HEK293 (cell line): ENCODE results near the gene ZFP3.

Source experiments
- CTCF ChIA-PET: fragments of 350-600 bp; formaldehyde crosslinking; extraction: SDS; loops from one replicate; lab custom pipeline; 2021; ENCODE audit warnings: antibody characterized with exemption; lab: Yijun Ruan, JAX
- POLR2A ChIA-PET: fragments of 300-600 bp; formaldehyde crosslinking; extraction: SDS; loops from one replicate; lab custom pipeline; 2020; ENCODE audit warnings: antibody characterized with exemption, inconsistent platforms; lab: Yijun Ruan, JAX
- H3K27ac ChIP-seq: fragments of 200-500 bp; sonication (Bioruptor generic); 2 replicates; pipeline ENCODE4 v1.5.1; 2014; ENCODE audit warnings: low read depth, low read length, control low read depth, inconsistent platforms; ENCODE audit errors: extremely low read depth
- H3K36me3 ChIP-seq, 2 experiments: fragments of 200-500 bp in 1 of 2; sonication (Bioruptor generic) in 1 of 2; 1 replicate in 1 of 2; 2 replicates in 1 of 2; pipeline ENCODE4 v1.5.1; 2014 to 2017; ENCODE audit warnings: inconsistent platforms in 2 of 2, low read length in 2 of 2; ENCODE audit not compliant: control insufficient read depth in 2 of 2, insufficient read depth in 1 of 2
- H3K4me1 ChIP-seq: fragments of 200-500 bp; sonication (Bioruptor generic); 2 replicates; pipeline ENCODE4 v1.5.1; 2014; ENCODE audit warnings: mild to moderate bottlenecking, low read length, inconsistent platforms; ENCODE audit not compliant: control insufficient read depth, insufficient read depth
- H3K4me3 ChIP-seq: 2 replicates; pipeline ENCODE4 v1.5.1; 2011; ENCODE audit warnings: low read depth, mild to moderate bottlenecking, control low read depth, low read length, moderate library complexity
- H3K9me3 ChIP-seq: fragments of 200-500 bp; sonication (Bioruptor generic); 2 replicates; pipeline ENCODE4 v1.5.1; 2014; ENCODE audit warnings: low read depth, low read length, inconsistent platforms; ENCODE audit not compliant: control insufficient read depth, insufficient read depth
- GFI1B ChIP-seq: fragments of 450-650 bp; formaldehyde crosslinking; IDR thresholded peaks from 2 replicates; pipeline ENCODE4 v1.5.1; 2016; ENCODE audit warnings: missing biosample characterization, missing genetic modification characterization
- PRDM1 ChIP-seq: fragments of 450-650 bp; formaldehyde crosslinking; IDR thresholded peaks from 2 replicates; pipeline ENCODE4; 2016; ENCODE audit warnings: missing biosample characterization, missing genetic modification characterization
- RBAK ChIP-seq: fragments of 450-650 bp; formaldehyde crosslinking; IDR thresholded peaks from 2 replicates; pipeline ENCODE4 v1.5.1; 2016; ENCODE audit warnings: missing biosample characterization, missing genetic modification characterization
- SCRT2 ChIP-seq: fragments of 450-650 bp; formaldehyde crosslinking; IDR thresholded peaks from 2 replicates; pipeline ENCODE4 v1.5.1; 2016; ENCODE audit warnings: missing biosample characterization, missing genetic modification characterization
- SP2 ChIP-seq: fragments of 450-650 bp; formaldehyde crosslinking; IDR thresholded peaks from 2 replicates; pipeline ENCODE4 v1.5.1; 2016; ENCODE audit warnings: missing biosample characterization, missing genetic modification characterization
- ZNF133 ChIP-seq: fragments of 450-650 bp; formaldehyde crosslinking; IDR thresholded peaks from 2 replicates; pipeline ENCODE4 v1.5.1; 2016; ENCODE audit warnings: missing biosample characterization, missing genetic modification characterization
- ZNF2 ChIP-seq: fragments of 450-650 bp; formaldehyde crosslinking; IDR thresholded peaks from 2 replicates; pipeline ENCODE4 v1.5.1; 2016; ENCODE audit warnings: missing biosample characterization, missing genetic modification characterization
- ZNF23 ChIP-seq: fragments of 450-650 bp; formaldehyde crosslinking; IDR thresholded peaks from 2 replicates; pipeline ENCODE4 v1.5.1; 2016; ENCODE audit warnings: missing biosample characterization, missing genetic modification characterization, borderline replicate concordance
- ZNF350 ChIP-seq: fragments of 450-650 bp; formaldehyde crosslinking; IDR thresholded peaks from 2 replicates; pipeline ENCODE4 v1.5.0; 2017; ENCODE audit warnings: missing biosample characterization, mild to moderate bottlenecking, missing genetic modification characterization
- ZNF354C ChIP-seq: fragments of 450-650 bp; formaldehyde crosslinking; IDR thresholded peaks from 2 replicates; pipeline ENCODE4 v1.5.1; 2016; ENCODE audit warnings: missing biosample characterization, missing genetic modification characterization, low read depth, borderline replicate concordance
- ZNF473 ChIP-seq: fragments of 450-650 bp; formaldehyde crosslinking; IDR thresholded peaks from 2 replicates; pipeline ENCODE4 v1.5.1; 2017; ENCODE audit warnings: missing biosample characterization, missing genetic modification characterization
- ZNF521 ChIP-seq: fragments of 450-650 bp; formaldehyde crosslinking; IDR thresholded peaks from 2 replicates; pipeline ENCODE4 v1.5.1; 2017; ENCODE audit warnings: missing biosample characterization, mild to moderate bottlenecking, missing genetic modification characterization
- ZNF660 ChIP-seq: fragments of 450-650 bp; IDR thresholded peaks from 2 replicates; pipeline ENCODE4 v1.5.1; 2018; ENCODE audit warnings: missing biosample characterization, mild to moderate bottlenecking, missing genetic modification characterization
- ZNF768 ChIP-seq: fragments of 450-650 bp; formaldehyde crosslinking; IDR thresholded peaks from 2 replicates; pipeline ENCODE4 v1.5.1; 2018; ENCODE audit warnings: missing biosample characterization, mild to moderate bottlenecking, missing genetic modification characterization
- TF ChIP-seq, protein P1 (sequence below): fragments of 450-650 bp; IDR thresholded peaks from 2 replicates; pipeline ENCODE4 v1.5.1; 2018; ENCODE audit warnings: missing biosample characterization, missing genetic modification characterization
- TF ChIP-seq, protein P2 (sequence below): fragments of 450-650 bp; formaldehyde crosslinking; IDR thresholded peaks from 2 replicates; pipeline ENCODE4 v1.5.1; 2016; ENCODE audit warnings: missing biosample characterization, missing genetic modification characterization
- TF ChIP-seq, protein P3 (sequence below): fragments of 450-650 bp; IDR thresholded peaks from 2 replicates; pipeline ENCODE4 v1.5.1; 2018; ENCODE audit warnings: missing biosample characterization, mild to moderate bottlenecking, missing genetic modification characterization
- TF ChIP-seq, protein P4 (sequence below): fragments of 450-650 bp; formaldehyde crosslinking; IDR thresholded peaks from 2 replicates; pipeline ENCODE4 v1.5.1; 2017; ENCODE audit warnings: missing biosample characterization, missing genetic modification characterization

The ZFP3 gene

DNA sequence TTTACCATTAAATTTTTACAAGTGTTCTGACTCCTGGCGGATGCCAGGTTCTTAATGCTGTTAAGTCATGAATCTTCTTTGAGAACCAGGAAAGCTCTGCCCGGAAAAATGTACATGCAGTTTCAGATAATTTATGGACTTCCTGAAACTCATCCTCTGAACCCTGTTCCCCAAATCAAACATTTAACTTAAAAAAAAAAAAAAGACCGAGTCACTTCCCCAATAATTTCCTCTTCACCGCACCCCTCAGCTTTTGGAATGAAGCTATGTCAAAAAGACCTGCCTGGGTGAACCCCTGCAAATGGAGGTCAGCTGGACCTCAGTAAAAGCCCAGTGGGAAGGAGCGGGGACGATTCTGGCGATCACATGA is 18.4 kb downstream of the ZFP3 start:
- no peak overlapping the region for H3K4me3 ChIP-seq
- H3K36me3 ChIP-seq: no peaks in the 10 kb centered on the region
- no peak overlapping the region for H3K27ac ChIP-seq
- H3K9me3 ChIP-seq: peaks cover 3% of the 10 kb centered on the region
- CTCF ChIA-PET: interaction anchor here (0.6 kb wide), 1 partner anchor 110 kb away, joined by 4 read pairs; no protein-coding TSS in a partner anchor
- no peak for TF ChIP-seq SCRT2
- TF ChIP-seq ZNF133: no peak
- TF ChIP-seq, protein P1, sequence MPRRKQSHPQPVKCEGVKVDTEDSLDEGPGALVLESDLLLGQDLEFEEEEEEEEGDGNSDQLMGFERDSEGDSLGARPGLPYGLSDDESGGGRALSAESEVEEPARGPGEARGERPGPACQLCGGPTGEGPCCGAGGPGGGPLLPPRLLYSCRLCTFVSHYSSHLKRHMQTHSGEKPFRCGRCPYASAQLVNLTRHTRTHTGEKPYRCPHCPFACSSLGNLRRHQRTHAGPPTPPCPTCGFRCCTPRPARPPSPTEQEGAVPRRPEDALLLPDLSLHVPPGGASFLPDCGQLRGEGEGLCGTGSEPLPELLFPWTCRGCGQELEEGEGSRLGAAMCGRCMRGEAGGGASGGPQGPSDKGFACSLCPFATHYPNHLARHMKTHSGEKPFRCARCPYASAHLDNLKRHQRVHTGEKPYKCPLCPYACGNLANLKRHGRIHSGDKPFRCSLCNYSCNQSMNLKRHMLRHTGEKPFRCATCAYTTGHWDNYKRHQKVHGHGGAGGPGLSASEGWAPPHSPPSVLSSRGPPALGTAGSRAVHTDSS (tag by site-specific recombination): no peak
- TF ChIP-seq ZNF660 (tag by site-specific recombination): no peak
- TF ChIP-seq, protein P2, sequence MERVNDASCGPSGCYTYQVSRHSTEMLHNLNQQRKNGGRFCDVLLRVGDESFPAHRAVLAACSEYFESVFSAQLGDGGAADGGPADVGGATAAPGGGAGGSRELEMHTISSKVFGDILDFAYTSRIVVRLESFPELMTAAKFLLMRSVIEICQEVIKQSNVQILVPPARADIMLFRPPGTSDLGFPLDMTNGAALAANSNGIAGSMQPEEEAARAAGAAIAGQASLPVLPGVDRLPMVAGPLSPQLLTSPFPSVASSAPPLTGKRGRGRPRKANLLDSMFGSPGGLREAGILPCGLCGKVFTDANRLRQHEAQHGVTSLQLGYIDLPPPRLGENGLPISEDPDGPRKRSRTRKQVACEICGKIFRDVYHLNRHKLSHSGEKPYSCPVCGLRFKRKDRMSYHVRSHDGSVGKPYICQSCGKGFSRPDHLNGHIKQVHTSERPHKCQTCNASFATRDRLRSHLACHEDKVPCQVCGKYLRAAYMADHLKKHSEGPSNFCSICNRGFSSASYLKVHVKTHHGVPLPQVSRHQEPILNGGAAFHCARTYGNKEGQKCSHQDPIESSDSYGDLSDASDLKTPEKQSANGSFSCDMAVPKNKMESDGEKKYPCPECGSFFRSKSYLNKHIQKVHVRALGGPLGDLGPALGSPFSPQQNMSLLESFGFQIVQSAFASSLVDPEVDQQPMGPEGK: no peak
- POLR2A ChIA-PET: no interaction called here
- H3K4me1 ChIP-seq: no peaks in the 10 kb centered on the region

DNA sequence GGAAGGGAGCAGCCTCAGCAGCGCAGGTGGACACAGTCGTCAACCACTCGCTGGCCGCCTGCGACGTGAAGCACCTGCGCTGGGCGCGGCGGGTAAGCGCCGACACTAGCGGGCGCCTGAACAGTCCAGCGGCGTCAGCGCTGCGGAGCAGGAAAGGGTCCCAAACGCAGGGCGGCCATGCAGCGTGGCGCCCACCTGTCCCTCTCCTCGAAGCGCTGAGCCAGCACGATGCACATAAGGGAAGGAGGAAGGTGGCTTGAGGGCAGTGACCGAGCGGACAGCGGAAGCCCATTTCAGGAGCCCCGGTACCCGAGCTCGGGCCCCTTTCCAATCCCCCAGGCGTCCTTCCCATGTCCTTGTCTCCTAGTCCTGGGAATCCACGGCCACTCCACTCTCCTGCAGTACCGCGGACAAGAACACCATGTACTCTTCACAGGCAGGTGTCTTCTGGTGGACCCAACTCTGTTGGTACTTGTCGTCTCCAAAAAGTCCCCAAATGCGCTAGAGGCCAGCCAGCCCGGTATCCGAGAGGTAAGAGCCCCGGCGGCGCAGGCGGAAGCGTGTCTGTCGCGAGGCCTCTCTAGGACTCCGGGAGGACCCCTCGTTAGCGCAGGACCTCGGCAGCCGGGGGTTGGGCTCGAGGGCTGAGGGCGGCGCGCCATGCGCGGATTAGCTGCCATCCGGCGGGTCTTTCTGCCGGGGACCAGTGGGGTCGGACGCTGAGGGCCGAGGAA is 19.0 kb downstream of the ZFP3 start:
- H3K9me3 ChIP-seq: peaks cover 3% of the 10 kb centered on the region
- H3K27ac ChIP-seq: no peak overlapping the region
- TF ChIP-seq ZNF768 (tag by site-specific recombination): no peak
- no peak for TF ChIP-seq ZNF2 (tag by site-specific recombination)
- TF ChIP-seq, protein P3, sequence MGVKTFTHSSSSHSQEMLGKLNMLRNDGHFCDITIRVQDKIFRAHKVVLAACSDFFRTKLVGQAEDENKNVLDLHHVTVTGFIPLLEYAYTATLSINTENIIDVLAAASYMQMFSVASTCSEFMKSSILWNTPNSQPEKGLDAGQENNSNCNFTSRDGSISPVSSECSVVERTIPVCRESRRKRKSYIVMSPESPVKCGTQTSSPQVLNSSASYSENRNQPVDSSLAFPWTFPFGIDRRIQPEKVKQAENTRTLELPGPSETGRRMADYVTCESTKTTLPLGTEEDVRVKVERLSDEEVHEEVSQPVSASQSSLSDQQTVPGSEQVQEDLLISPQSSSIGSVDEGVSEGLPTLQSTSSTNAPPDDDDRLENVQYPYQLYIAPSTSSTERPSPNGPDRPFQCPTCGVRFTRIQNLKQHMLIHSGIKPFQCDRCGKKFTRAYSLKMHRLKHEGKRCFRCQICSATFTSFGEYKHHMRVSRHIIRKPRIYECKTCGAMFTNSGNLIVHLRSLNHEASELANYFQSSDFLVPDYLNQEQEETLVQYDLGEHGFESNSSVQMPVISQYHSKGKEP (tag by site-specific recombination): no peak
- no peak for TF ChIP-seq ZNF354C (tag by site-specific recombination)
- no peak for TF ChIP-seq RBAK (tag by site-specific recombination)
- no peak for TF ChIP-seq ZNF23 (tag by site-specific recombination)
- no peak for TF ChIP-seq ZNF521 (tag by site-specific recombination)
- TF ChIP-seq ZNF350: no peak
- no peak for TF ChIP-seq GFI1B
- no peak for TF ChIP-seq PRDM1
- TF ChIP-seq ZNF473 (tag by site-specific recombination): no peak
- TF ChIP-seq, protein P4, sequence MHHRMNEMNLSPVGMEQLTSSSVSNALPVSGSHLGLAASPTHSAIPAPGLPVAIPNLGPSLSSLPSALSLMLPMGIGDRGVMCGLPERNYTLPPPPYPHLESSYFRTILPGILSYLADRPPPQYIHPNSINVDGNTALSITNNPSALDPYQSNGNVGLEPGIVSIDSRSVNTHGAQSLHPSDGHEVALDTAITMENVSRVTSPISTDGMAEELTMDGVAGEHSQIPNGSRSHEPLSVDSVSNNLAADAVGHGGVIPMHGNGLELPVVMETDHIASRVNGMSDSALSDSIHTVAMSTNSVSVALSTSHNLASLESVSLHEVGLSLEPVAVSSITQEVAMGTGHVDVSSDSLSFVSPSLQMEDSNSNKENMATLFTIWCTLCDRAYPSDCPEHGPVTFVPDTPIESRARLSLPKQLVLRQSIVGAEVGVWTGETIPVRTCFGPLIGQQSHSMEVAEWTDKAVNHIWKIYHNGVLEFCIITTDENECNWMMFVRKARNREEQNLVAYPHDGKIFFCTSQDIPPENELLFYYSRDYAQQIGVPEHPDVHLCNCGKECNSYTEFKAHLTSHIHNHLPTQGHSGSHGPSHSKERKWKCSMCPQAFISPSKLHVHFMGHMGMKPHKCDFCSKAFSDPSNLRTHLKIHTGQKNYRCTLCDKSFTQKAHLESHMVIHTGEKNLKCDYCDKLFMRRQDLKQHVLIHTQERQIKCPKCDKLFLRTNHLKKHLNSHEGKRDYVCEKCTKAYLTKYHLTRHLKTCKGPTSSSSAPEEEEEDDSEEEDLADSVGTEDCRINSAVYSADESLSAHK (tag by site-specific recombination): no peak
- no peak for TF ChIP-seq SP2 (tag by site-specific recombination)
- no peak overlapping the region for H3K4me3 ChIP-seq
- ChIA-PET CTCF (interaction anchor here (0.6 kb wide), 1 partner anchor 111 kb away, joined by 4 read pairs; no protein-coding TSS in a partner anchor), POLR2A (no interaction called here)
- no peaks in the 10 kb centered on the region for H3K36me3 ChIP-seq
- H3K4me1 ChIP-seq: no peaks in the 10 kb centered on the region
